ENCODE results near the gene NWD2. TPM values are rescaled to one million over a fixed set of nuclear protein-coding genes. Genes with fewer than 3 reads are reported as not detected.
"Not testable (repeated sequence)": the region's sequence is repeated elsewhere in the genome, so short reads cannot be mapped to it uniquely, and the experiment has no call there.

Gene NWD2
- total RNA-seq, 2 donors from 2014 or later, result 0.07 to 0.08 TPM

DNA sequence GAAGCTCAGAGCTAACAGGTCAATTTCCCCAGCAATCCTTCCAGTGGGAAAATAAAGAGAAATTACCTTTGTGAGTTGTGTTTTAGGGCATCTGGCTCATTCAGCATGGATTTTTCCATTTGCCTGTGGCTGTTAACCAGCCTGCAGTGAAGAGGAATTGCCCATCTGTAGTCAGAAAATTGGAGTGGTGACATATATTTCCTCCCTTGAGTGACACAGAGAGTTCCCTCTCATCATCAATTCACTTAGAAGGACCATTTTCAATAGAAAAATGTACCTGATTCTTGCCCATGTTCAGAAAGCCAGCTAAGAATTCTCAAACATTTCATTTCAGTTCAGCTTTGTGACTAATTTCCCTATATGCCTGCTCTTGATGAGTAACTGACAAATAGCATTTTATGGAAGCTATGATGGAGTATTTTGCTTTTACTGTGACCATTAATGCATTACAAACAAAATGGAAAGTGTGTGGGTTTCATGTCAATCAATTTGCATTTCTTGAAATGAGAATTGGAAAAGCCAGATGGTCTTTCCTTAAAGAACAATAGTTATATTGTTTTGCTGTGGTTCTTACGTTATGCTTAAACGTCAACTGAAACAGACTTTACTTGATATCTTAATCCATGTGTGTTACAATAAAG, 155.8 kb downstream of the NWD2 start:
- TF ChIP-seq, protein P1, sequence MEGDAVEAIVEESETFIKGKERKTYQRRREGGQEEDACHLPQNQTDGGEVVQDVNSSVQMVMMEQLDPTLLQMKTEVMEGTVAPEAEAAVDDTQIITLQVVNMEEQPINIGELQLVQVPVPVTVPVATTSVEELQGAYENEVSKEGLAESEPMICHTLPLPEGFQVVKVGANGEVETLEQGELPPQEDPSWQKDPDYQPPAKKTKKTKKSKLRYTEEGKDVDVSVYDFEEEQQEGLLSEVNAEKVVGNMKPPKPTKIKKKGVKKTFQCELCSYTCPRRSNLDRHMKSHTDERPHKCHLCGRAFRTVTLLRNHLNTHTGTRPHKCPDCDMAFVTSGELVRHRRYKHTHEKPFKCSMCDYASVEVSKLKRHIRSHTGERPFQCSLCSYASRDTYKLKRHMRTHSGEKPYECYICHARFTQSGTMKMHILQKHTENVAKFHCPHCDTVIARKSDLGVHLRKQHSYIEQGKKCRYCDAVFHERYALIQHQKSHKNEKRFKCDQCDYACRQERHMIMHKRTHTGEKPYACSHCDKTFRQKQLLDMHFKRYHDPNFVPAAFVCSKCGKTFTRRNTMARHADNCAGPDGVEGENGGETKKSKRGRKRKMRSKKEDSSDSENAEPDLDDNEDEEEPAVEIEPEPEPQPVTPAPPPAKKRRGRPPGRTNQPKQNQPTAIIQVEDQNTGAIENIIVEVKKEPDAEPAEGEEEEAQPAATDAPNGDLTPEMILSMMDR (IDR thresholded peaks at IDR 0.05), result no peak

DNA sequence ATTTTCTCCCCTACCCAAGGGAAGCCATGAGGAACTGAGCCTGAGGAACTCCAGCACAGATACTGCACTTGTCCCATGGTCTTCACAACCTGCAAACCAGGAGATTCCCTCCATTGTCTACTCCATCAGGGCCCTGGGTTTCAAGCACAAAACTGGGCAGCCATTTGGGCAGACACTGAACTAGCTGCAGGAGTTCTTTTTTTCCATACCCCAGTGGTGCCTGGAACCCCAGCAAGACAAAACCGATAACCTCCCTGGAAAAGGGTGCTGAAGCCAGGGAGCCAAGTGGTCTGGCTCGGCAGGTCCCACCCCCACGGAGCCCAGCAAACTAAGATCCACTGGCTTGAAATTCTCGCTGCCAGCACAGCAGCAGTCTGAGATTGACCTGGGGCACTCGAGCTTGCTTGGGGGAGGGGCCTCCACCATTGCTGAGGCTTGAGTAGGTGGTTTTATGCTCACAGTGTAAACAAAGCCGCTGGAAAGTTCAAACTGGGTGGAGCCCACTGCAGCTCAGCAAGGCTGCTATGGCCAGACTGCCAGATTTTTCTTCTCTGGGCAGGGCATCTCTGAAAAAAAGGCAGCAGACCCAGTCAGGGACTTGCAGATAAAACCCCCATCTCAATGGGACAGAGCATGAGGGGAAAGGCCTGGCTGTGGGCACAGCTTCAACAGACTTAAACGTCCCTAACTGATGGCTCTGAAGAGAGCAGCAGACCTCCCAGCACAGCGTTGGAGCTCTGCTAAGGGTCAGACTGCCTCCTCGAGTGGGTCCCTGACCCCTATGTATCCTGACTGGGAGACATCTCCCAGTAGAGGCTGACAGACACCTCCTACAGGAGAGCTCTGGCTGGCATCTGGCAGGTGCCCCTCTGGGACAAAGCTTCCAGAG, 163.6 kb downstream of the NWD2 start:
- not testable (repeated sequence) for DNase-seq (ENCODE audit: low spot score); H3K27me3 ChIP-seq; H3K4me3 ChIP-seq; H3K4me1 ChIP-seq; H3K27ac ChIP-seq; H3K36me3 ChIP-seq; H3K9me3 ChIP-seq

More for the DNA sequence above, 155.8 kb downstream of the NWD2 start:
- Histone ChIP-seq H3K27me3 (no peaks in the 10 kb centered on the region), H3K27ac (no peak overlapping the region), H3K4me3 (no peak overlapping the region), H3K9me3 (no peaks in the 10 kb centered on the region), H3K36me3 (no peaks in the 10 kb centered on the region), H3K4me1 (no peaks in the 10 kb centered on the region)
- no peak for DNase-seq (ENCODE audit: low spot score)

DNA sequence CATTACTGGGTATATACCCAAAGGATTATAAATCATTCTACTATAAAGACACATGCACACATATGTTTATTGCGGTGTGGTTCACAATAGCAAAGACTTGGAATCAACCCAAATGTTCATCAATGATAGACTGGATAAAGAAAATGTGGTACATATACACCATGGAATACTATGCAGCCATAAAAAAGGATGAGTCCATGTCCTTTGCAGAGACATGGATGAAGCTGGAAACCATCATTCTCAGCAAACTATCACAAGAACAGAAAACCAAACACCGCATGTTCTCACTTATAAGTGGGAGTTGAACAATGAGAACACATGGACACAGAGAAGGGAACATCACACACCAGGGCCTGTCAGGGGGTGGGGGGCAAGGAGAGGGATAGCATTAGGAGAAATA, 169.1 kb downstream of the NWD2 start:
- not testable (repeated sequence) for H3K36me3 ChIP-seq; H3K4me3 ChIP-seq; H3K4me1 ChIP-seq; H3K27ac ChIP-seq; H3K27me3 ChIP-seq; DNase-seq (ENCODE audit: low spot score); H3K9me3 ChIP-seq

DNA sequence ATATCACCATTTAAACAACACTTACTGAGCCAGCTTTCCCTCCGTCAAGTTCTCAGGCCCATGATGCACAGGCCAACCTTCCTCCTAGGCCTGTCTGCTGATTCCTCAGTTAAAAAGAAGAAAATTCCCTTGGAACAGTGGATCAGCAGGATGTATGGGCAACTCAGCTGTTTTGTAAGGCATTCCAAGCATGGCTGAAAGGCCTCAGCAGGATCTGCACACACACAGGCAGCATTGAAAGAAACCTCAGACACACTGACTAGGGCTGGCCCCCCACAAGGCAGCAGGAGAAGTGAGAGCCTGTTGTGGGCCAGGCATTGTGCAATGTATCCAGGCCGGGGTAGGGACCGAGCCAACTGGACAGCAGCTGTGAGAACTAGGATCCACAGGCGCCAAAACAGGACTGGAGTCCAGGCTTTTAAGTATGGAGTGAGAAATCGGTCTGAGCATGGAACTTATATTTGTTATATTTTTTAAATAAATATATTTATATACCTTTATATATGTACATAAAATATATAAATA, 171.4 kb downstream of the NWD2 start:
- Histone ChIP-seq H3K9me3 (no peaks in the 10 kb centered on the region), H3K4me3 (no peak overlapping the region), H3K27me3 (no peaks in the 10 kb centered on the region), H3K36me3 (no peaks in the 10 kb centered on the region), H3K27ac (no peak overlapping the region), H3K4me1 (no peaks in the 10 kb centered on the region)
- DNase-seq (ENCODE audit: low spot score), result no peak
- TF ChIP-seq, protein P1 (IDR thresholded peaks at IDR 0.05), result no peak

DNA sequence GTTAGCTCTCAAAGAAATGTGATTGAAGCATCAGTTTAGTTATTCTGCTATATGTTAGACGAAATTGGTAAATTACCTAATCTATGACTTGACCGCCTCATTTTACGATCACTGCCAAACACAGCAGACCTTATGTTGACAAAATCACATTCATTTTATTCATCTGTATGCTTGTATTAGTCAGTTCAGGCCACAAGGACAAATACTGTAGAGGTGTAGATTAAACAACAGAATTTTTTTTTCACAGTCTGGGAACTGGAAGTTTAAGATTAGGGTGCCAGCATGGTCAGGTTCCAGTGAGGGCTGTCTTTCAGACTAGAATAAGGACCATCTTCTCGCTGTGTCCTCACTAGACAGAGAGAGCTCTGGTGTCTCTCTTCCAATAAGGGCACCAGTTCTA, 177.1 kb downstream of the NWD2 start:
- TF ChIP-seq, protein P1 (IDR thresholded peaks at IDR 0.05), result no peak
- H3K4me3 ChIP-seq, result no peak overlapping the region

DNA sequence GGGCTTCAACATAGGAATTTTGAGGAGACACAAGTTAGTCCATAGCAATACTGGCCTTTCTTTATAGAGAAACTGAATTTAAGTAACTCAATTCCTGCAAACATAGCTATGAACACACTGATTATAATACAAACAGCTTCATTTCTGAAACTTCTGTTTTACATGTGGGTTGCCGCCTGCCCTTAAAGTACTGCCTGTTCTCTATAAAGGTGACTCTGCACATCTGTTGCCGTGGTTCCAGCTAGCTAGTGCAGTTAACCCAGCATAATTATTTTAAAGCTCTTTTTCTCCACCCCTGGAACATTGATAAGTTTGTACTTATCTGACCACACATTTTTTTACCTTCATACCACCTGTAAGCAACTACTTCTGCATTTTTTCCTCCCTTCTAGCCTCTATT, 177.6 kb downstream of the NWD2 start:
- TF ChIP-seq, protein P1 (IDR thresholded peaks at IDR 0.05), result no peak
- H3K4me1 ChIP-seq, result no peaks in the 10 kb centered on the region
- no peaks in the 10 kb centered on the region for H3K36me3 ChIP-seq
- H3K4me3 ChIP-seq, result no peak overlapping the region
- H3K27me3 ChIP-seq, result no peaks in the 10 kb centered on the region
- no peak overlapping the region for H3K27ac ChIP-seq
- no peak for DNase-seq (ENCODE audit: low spot score)
- no peaks in the 10 kb centered on the region for H3K9me3 ChIP-seq

More for the DNA sequence above, 177.1 kb downstream of the NWD2 start:
- no peaks in the 10 kb centered on the region for H3K4me1 ChIP-seq
- H3K9me3 ChIP-seq, result no peaks in the 10 kb centered on the region
- no peak overlapping the region for H3K27ac ChIP-seq
- H3K27me3 ChIP-seq, result no peaks in the 10 kb centered on the region
- no peaks in the 10 kb centered on the region for H3K36me3 ChIP-seq
- no peak for DNase-seq (ENCODE audit: low spot score)
